ENCODE data around the gene PATL2.
"Not testable (repeated sequence)": the region's sequence is repeated elsewhere in the genome, so short reads cannot be mapped to it uniquely, and the experiment has no call there.

The PATL2 gene

GRCh38 chr15:44727485-44728231, 16.5 kb upstream of the PATL2 start:
- H3K9me3 Mint-ChIP-seq: no peaks in the 10 kb centered on the region
- no peaks in the 10 kb centered on the region for H3K27me3 Mint-ChIP-seq
- peaks cover 36 to 57% of the 10 kb centered on the region in 2 donors for H3K4me1 Mint-ChIP-seq
- DNase-seq: peak; percentile 26
- ATAC-seq (replicated peaks): peak in 1 of 2 donors; percentile 3
- H3K36me3 Mint-ChIP-seq: peaks cover 11 to 14% of the 10 kb centered on the region in 2 donors
- H3K27ac Mint-ChIP-seq: peak overlapping the region; percentile 97
- H3K4me3 Mint-ChIP-seq: peak overlapping the region; percentile 35 to 46

DNA sequence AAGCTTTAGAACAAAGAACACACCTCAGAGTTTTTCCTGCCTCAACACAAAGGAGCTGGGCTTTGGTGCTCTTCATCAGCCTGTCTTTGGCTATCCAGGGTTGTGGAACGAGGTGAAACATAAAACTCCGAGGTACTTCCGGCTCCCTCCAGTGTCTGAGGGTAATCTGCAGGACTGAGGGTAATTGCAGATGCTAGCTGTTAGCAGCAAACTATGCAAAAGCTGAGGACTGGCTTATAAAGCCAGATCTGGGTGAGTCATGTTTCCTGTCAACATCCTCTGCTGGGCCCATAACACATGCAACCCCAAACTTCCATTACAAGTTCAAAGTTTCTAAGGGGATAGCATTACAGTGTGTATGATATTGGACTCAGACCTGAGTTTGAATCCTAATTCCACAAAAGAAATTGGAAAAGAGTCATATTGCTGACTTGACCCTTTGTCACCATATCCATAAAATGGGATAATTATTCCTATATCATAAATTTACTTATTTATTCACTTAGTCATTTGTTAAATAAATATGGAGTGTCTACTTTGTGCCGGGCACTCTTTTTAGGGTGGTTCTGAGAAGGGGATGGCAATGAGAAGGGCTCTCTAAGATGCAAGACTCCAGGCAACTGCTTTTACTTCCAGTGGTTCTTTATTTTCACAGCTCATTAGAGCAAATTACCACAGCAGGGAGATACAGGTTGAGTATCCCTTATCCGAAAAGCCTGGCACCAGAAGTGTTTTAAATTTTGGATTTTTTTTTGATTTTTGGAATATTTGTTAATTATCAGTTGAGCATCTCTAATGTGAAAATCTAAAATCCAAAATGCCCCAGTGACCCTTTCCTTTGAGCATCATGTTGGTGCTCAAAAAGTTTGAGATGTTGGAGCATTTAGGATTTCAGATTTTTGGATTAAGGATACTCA, 15.7 kb upstream of the PATL2 start:
- no peaks in the 10 kb centered on the region for H3K9me3 Mint-ChIP-seq
- peak overlapping the region; percentile 97 for H3K27ac Mint-ChIP-seq
- peaks cover 7 to 9% of the 10 kb centered on the region in 2 donors for H3K36me3 Mint-ChIP-seq
- ATAC-seq (replicated peaks): peak; percentile 59 to 65
- H3K27me3 Mint-ChIP-seq: no peaks in the 10 kb centered on the region
- H3K4me1 Mint-ChIP-seq: peaks cover 34 to 64% of the 10 kb centered on the region in 2 donors
- H3K4me3 Mint-ChIP-seq: peak overlapping the region; percentile 85 to 88
- peak; percentile 76 for DNase-seq

- Mint-ChIP-seq H3K4me1 (peaks cover 35 to 65% of the 10 kb centered on the region in 2 donors), H3K27me3 (no peaks in the 10 kb centered on the region), H3K9me3 (no peaks in the 10 kb centered on the region), H3K4me3 (peak overlapping the region; percentile 85 to 88), H3K27ac (peak overlapping the region; percentile 97), H3K36me3 (peaks cover 3 to 7% of the 10 kb centered on the region in 2 donors)
- DNase-seq: no peak
- no peak for ATAC-seq (replicated peaks)
Measured at GRCh38 chr15:44726136-44726535, 15.0 kb upstream of the PATL2 start.

- ATAC-seq (replicated peaks) (no peak), DNase-seq (no peak)
- Mint-ChIP-seq H3K36me3 (peaks cover 18 to 34% of the 10 kb centered on the region in 2 donors), H3K27me3 (no peaks in the 10 kb centered on the region), H3K9me3 (no peaks in the 10 kb centered on the region), H3K4me3 (no peak overlapping the region), H3K4me1 (peaks cover 40 to 91% of the 10 kb centered on the region in 2 donors), H3K27ac (peak overlapping the region; percentile 93)
Measured at GRCh38 chr15:44722011-44722410, 10.9 kb upstream of the PATL2 start.

GRCh38 chr15:44720460-44721176, 9.5 kb upstream of the PATL2 start:
- no peak for DNase-seq
- peak in 1 of 2 donors; percentile 6 for ATAC-seq (replicated peaks)
- Mint-ChIP-seq H3K27me3 (no peaks in the 10 kb centered on the region), H3K4me3 (peak overlapping the region in 1 of 2 donors; percentile 29), H3K27ac (peak overlapping the region; percentile 93), H3K9me3 (no peaks in the 10 kb centered on the region), H3K36me3 (peaks cover 30 to 44% of the 10 kb centered on the region in 2 donors), H3K4me1 (peaks cover 44 to 96% of the 10 kb centered on the region in 2 donors)

GRCh38 chr15:44720000-44720435, 8.9 kb upstream of the PATL2 start:
- ATAC-seq (replicated peaks); H3K27me3 Mint-ChIP-seq; DNase-seq; H3K4me3 Mint-ChIP-seq; H3K9me3 Mint-ChIP-seq: not testable (repeated sequence)
- H3K27ac Mint-ChIP-seq: peak overlapping the region; percentile 93
- H3K36me3 Mint-ChIP-seq: peaks cover 34 to 50% of the 10 kb centered on the region in 2 donors
- peaks cover 47 to 96% of the 10 kb centered on the region in 2 donors for H3K4me1 Mint-ChIP-seq

DNA sequence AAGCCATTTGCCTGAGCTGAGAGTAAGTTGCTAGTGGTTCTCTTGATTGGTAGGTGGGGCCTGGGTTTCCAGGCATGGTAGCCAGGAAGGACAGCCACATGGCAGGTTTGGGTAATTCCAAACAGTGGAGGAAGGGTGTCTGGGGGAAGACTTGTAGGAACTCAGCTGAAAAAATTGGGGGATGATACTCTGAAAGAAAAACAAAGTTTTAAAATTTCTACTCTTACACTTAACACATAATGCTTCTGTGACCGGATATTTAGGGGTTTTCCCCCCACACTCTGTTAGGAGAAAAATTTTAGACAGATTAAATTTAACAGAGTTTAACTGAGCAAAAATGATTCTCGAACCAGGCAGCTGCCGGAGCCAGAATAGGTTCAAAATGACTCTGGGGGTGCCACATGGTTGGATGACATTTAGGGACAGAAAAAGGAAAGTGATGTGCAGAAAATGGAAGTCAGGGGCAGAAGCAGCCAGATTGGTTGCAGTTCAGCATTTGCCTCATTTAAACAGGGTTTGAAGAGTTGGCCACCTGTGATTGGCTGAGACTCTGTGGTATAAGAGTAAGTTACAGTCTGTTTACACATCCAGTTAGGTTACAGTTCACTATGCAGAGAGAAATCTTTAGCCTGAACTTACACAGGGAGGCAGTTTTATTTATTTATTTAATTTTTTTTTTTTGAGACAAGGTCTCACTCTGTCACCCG, 8.3 kb upstream of the PATL2 start:
- ATAC-seq (replicated peaks) (peak; percentile 72 to 74), DNase-seq (peak; percentile 71)
- Mint-ChIP-seq H3K27me3 (no peaks in the 10 kb centered on the region), H3K36me3 (peaks cover 38 to 56% of the 10 kb centered on the region in 2 donors), H3K4me1 (peaks cover 45 to 96% of the 10 kb centered on the region in 2 donors), H3K4me3 (peak overlapping the region; percentile 57 to 68), H3K27ac (peak overlapping the region; percentile 93), H3K9me3 (no peaks in the 10 kb centered on the region)

DNA sequence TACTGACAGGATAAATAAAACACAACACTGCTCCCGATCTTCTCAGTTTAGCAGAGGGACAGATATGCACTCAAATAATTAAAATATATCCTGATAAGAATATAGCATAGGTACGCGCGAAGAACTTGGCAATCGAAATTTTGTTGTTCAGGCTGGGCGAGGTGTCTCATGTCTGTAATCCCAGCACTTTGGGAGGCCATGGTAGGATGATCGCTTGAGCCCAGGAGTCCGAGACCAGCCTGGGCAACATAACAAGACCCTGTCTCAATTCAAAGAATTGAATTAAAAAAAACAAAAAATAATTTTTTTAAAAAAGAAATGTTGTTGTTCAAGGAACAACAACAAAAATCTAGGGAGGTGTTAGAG, 7.8 kb upstream of the PATL2 start:
- H3K4me1 Mint-ChIP-seq: peaks cover 43 to 96% of the 10 kb centered on the region in 2 donors
- peak overlapping the region; percentile 74 for H3K27ac Mint-ChIP-seq

GRCh38 chr15:44718180-44718926, 7.2 kb upstream of the PATL2 start:
- peaks cover 41 to 96% of the 10 kb centered on the region in 2 donors for H3K4me1 Mint-ChIP-seq
- no peak for DNase-seq
- no peaks in the 10 kb centered on the region for H3K9me3 Mint-ChIP-seq
- no peak for ATAC-seq (replicated peaks)
- peak overlapping the region; percentile 14 to 57 for H3K4me3 Mint-ChIP-seq
- H3K36me3 Mint-ChIP-seq: peaks cover 48 to 66% of the 10 kb centered on the region in 2 donors
- no peaks in the 10 kb centered on the region for H3K27me3 Mint-ChIP-seq
- H3K27ac Mint-ChIP-seq: peak overlapping the region; percentile 74

More for the DNA sequence above, 7.8 kb upstream of the PATL2 start:
- peak overlapping the region; percentile 57 to 68 for H3K4me3 Mint-ChIP-seq
- peaks cover 43 to 61% of the 10 kb centered on the region in 2 donors for H3K36me3 Mint-ChIP-seq
- no peak for ATAC-seq (replicated peaks)
- no peaks in the 10 kb centered on the region for H3K9me3 Mint-ChIP-seq
- H3K27me3 Mint-ChIP-seq: no peaks in the 10 kb centered on the region
- DNase-seq: no peak

GRCh38 chr15:44716983-44717602, 6.0 kb upstream of the PATL2 start:
- peak overlapping the region; percentile 80 for H3K27ac Mint-ChIP-seq
- ATAC-seq (replicated peaks) (no peak), DNase-seq (no peak)
- peaks cover 45 to 96% of the 10 kb centered on the region in 2 donors for H3K4me1 Mint-ChIP-seq
- H3K4me3 Mint-ChIP-seq: peak overlapping the region; percentile 32 to 53
- H3K36me3 Mint-ChIP-seq: peaks cover 57 to 78% of the 10 kb centered on the region in 2 donors
- H3K27me3 Mint-ChIP-seq: no peaks in the 10 kb centered on the region
- H3K9me3 Mint-ChIP-seq: no peaks in the 10 kb centered on the region

- ATAC-seq (replicated peaks): no peak
- Mint-ChIP-seq H3K9me3 (no peaks in the 10 kb centered on the region), H3K36me3 (peaks cover 68 to 85% of the 10 kb centered on the region in 2 donors), H3K27me3 (no peaks in the 10 kb centered on the region), H3K4me1 (peaks cover 39 to 90% of the 10 kb centered on the region in 2 donors), H3K27ac (peak overlapping the region; percentile 14), H3K4me3 (peak overlapping the region; percentile 79 to 84)
- no peak for DNase-seq
Measured at GRCh38 chr15:44715797-44716334, 4.7 kb upstream of the PATL2 start.

DNA sequence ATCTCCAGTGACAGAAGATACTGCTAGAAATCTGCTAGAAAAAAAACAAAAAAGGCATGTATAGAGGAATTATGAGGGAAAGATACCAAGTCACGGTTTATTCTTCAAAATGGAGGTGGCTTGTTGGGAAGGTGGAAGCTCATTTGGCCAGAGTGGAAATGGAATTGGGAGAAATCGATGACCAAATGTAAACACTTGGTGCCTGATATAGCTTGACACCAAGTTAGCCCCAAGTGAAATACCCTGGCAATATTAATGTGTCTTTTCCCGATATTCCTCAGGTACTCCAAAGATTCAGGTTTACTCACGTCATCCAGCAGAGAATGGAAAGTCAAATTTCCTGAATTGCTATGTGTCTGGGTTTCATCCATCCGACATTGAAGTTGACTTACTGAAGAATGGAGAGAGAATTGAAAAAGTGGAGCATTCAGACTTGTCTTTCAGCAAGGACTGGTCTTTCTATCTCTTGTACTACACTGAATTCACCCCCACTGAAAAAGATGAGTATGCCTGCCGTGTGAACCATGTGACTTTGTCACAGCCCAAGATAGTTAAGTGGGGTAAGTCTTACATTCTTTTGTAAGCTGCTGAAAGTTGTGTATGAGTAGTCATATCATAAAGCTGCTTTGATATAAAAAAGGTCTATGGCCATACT, 4.1 kb upstream of the PATL2 start:
- Mint-ChIP-seq H3K4me1 (peaks cover 35 to 84% of the 10 kb centered on the region in 2 donors), H3K27ac (peak overlapping the region; percentile 91), H3K36me3 (peaks cover 68 to 82% of the 10 kb centered on the region in 2 donors), H3K9me3 (no peaks in the 10 kb centered on the region), H3K4me3 (peak overlapping the region; percentile 79 to 84), H3K27me3 (no peaks in the 10 kb centered on the region)
- ATAC-seq (replicated peaks) (no peak), DNase-seq (no peak)
